T follicular helper cell (primary cell): ENCODE results near the gene KIF19.

ENCODE experiments used
- DNase-seq: peaks from one replicate; pipeline ENCODE4 v3.0.0-alpha.2; 2020; ENCODE audit warnings: low read depth

KIF19 gene

DNA sequence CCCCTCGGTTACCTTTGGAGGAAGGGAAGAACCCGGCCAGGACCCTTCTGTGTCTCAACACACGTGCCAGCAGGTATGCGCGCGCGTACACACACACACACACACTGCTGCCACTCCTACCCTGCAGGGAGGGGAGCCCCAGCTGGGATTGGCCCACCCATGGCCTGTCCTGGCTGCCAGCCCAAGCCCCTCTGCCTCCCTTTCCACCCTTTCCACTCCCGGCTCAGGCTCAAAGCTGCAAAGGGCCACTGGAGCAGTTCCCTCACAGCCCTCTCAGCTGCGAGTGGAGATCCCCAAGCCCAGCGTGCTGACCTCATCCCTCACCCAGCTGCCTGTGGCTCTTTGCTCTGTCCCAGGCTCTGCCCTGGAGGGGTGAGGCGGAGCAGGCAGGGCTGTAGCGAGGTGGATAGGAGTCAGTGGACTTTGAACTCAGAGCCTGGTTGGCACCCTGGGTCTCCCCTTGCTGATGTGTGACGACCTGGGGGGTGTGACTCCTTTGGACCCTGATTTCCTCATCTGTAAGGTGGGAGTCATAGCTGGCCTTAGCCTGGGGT is 14.5 kb downstream of the KIF19 start:
- DNase-seq: no peak

GRCh38 chr17:74342224-74342623 is 16.2 kb downstream of the KIF19 start:
- no peak for DNase-seq

- no peak for DNase-seq
These were observed 17.1 kb downstream of the KIF19 start for GRCh38 chr17:74343121-74343520.

DNA sequence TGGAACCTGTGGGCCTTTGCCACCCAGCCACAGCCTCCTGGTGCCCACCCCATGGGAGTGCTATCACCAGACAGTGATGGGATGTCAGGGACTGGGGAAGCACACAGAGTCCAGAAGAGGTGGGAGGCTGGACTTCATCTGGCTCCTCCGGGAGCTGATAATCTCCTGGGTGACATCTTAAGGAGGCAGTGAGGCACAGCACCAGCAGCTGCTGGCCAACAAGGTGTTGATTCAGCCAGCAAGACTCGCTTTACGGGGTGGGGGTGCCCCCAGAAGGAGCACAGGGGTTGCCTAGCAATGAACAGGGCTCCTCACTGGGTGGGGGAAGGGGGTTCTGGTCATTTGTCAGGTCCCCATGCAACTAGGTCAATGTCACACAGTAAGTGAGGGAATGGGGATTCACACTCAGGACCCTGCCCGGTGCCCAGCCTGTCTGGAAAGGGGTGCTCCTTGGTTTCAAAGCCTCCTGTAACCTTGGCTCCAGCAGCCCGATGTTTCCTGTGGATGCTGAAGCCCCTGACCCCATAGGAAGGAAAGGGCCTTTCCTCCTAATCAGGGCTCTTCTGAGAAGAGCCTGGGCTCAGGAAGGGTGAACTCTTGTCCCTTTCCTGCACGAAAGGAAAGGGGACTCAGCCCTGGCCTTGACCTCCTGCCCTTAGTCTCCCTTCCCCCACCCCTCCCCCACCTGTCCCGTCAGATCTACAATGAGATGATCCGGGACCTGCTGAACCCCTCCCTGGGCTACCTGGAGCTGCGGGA is 17.7 kb downstream of the KIF19 start:
- no peak for DNase-seq

DNA sequence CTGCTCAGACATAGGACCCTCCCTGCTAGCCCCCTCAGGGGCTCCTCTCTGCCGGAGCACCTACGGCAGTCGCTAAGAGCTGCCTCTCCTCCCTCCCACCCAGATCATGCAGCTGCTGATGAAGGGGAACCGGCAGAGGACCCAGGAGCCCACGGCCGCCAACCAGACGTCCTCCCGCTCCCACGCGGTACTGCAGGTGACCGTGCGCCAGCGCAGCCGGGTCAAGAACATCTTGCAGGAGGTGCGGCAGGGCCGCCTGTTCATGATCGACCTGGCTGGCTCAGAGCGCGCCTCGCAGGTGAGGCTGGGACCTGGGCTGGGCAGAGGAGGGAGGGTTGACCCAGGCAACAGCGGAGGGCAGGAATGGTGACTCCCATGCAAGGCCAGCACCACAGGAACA is 18.6 kb downstream of the KIF19 start:
- no peak for DNase-seq

DNA sequence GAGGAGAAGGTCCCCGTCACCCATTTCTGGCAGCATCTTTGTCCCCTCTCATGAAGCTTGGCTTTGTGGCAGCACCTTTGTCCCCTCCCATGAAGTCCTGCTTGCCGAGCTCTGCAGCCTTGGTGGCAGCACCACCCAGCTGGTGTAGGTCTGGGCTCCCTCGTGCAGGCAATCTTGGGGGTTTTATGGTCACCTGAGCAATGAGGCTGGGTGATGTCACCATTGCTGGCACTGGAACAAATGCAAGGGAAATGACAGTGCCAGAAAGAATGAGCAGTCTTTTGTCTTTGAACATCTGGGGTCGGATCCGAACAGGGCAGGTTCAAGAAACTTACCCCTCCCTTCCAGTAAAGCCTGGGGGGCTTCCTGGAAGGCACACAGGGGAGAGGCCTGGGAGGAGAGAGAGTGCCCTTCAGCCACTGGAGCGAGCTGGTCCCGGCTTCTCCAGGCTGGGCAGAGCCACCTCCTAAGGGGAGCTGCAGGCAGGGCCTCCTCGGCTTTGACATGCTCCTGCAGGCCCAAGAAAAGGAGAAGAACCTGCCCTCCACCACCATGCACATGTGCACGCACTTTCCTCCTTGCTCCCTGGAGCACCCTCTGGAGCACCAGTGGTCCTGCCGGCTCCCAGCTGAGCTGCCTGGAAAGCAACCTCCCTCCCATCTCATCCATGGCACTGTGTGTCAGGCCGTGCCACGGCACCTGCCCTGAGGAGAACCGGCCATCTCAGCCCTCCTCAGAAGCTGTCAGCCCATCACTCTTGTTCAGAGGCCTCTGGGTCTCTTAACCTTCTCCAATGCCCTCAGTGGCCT is 19.6 kb downstream of the KIF19 start:
- DNase-seq: no peak

DNA sequence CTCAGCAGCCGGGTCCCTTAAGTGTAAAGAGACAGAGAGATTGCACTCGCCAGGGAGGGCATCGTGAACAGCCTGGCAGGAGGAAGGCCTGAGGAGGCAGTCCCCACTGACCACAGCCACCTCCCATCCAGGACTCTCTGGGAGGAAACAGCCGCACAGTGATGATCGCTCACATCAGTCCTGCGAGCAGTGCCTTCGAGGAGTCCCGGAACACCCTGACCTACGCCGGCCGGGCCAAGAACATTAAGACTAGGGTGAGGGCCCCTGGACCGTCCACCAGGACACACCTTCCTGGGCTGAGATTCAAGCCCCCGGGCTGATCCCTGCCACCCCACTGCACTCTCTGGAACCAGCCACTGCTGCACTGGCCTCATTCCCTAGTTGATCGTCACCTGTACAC is 21.6 kb downstream of the KIF19 start:
- no peak for DNase-seq

DNA sequence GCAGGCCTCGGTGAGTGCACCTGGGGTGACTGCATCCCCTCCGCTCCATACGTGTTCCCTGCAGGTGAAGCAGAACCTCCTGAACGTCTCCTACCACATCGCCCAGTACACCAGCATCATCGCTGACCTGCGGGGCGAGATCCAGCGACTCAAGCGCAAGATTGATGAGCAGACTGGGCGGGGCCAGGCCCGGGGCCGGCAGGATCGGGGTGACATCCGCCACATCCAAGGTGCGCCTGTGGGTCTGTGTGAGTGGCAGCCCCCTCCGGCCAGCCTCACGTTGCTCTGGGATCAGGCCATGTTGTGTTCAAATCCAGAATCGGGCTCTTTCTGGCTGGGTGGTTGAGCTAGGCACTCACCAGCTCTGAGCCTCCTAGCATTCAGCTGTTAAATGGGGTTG is 23.1 kb downstream of the KIF19 start:
- DNase-seq: no peak

GRCh38 chr17:74350486-74350885 is 24.5 kb downstream of the KIF19 start:
- DNase-seq: no peak

DNA sequence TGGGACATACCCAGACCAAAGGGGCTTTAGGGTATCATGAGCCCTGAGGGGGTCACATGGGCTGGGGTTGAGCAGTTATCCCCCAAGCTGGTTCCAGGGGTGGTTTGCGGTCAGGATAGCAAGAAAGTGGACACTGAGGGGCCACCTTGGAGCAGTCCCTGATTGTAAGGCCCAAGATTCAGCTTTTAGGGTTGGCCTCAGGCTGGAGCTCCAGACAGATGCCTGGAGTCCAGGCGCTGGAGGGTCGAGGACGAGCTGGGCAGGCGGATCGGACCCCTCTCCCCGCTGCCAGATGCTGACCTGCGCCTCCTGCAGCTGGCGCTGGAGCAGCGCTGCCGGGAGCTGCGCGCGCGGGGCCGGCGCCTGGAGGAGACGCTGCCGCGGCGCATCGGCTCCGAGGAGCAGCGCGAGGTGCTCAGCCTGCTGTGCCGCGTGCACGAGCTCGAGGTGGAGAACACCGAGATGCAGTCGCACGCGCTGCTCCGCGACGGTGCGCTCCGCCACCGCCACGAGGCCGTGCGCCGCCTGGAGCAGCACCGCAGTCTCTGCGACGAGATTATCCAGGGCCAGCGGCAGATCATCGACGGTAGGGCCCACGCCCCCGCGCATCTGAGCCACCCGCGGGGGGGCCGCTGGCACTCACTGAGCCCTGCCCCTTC is 25.7 kb downstream of the KIF19 start:
- DNase-seq: no peak

DNA sequence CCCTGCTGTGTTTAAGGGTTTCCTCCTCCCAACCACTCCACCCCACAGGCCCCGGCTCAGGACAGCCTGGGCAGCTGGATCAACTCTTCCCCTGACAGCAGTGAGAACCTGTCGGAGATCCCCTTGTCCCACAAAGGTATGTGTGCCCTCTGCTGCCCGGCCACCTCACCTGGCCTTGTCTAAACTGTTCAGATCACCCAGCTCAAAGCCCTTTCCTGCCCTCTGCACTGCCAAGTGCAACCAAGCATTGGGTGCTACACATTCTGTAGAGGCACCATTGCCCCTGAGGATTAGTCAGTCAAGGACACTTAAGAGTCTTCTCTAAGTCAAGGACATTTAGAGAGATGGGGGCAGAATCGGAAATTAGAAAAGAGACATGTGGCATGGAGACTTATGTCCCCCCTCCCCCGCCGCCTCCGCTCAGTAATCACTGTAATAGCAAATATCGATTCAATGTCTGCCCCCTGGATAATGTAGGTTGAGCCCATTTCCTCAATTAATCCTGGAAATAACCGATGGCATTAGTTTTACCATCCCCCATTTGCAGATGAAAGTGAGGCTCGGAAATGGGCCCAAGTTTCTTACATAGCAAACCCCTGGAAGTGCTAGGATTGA is 27.5 kb downstream of the KIF19 start:
- no peak for DNase-seq

DNA sequence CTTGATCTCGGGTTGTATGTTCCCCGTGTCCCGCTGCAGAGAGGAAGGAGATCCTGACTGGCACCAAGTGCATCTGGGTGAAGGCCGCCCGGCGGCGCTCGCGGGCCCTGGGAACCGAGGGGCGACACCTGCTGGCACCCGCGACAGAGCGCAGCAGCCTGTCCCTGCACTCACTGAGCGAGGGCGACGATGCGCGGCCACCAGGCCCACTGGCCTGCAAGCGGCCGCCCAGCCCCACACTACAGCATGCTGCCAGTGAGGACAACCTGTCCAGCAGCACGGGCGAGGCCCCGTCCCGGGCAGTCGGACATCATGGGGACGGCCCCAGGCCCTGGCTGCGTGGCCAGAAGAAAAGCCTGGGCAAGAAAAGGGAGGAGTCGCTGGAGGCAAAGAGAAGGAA is 28.1 kb downstream of the KIF19 start:
- peak; percentile 28 for DNase-seq

DNA sequence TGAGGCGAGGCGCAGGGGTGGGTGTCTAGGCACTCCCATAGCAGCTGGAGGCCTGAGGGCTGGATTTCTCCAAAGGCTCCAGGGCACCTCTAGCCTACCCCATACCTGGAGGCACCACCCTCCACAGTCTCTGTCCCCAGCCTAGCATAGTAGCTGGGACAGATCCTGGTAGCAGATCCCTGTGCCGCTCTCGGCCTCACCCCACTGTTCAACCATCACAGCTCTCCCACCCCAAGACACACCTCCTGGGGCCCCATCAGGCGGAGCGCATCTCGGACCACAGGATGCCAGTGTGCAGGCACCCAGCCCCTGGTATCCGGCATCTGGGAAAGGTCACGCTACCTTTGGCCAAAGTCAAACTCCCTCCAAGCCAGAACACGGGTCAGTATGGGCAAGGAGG is 28.5 kb downstream of the KIF19 start:
- no peak for DNase-seq

- no peak for DNase-seq
These were observed 29.0 kb downstream of the KIF19 start for GRCh38 chr17:74355065-74355464.

DNA sequence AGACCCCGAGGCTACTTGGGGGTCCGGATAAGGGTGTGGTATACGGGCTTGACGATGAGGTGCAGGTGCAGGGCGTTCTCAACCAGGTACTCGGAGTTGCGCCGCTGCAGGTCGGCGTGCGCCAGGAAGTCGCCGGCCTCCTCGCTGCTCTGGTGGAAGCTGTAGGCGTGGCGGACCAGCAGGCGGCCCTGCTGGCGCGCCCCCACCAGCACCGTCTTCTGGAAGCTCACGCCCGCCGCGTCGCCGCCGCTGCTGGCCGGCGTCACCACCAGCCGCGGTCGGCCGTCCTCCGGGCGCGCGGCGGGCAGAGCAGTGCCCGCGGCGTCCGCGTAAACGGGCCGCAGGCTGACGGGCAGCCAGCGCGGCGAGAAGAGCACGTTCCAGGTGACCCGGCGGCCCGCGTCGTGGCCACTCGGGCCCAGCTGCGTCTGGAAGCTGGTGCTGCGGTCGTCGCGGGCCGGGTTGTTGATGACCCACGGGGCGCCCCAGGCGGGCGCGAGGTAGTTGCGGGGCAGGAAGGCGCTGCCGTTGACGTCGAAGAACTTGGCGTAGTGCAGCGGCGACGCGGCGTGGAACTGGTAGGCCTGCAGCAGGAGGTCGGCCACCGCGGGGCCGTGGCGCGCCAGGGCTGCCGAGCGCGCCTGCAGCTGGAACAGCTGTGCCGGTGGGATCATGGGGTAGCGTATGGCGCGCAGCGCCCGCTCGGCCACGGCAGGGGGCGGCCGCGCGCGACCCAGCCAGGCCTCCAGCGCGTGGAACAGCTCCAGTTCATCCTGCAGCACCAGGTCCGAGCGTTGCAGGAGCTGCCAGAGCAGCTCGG is 30.8 kb downstream of the KIF19 start:
- no peak for DNase-seq

DNA sequence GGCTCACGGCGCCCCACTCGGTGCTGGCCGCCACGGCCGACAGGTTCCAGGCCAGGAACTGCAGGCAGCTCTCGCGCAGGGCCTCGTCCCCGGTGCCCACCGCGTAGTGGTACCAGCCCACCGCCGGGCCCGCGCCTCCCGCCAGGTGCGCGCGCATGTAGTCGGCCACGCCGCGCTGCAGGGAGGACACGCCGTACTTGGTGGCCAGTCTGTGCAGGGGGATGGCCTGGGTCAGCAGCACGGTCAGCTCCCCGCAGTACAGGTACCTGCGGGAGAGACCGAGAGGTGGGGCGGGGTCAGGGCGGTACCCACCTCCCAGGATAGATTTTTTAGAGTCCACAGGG is 31.4 kb downstream of the KIF19 start:
- DNase-seq: no peak

DNA sequence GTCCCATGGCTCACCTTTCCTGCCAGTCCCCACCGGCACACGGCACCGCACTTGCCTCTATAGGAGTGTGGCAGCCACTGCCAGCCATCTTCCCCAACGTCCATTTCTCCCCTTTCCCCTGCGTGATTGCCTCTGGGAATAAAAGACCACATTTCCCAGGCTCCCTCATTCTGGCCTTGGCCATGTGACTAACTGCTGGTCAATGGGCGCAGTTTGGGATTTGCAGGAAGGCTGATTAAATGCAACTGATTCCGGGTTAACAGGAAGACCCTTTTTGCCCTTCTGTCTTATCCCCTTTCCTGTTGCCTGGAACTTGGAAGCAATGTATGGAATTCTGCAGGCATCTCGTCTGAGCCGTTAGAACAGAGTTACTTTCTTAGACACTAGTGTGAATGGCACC is 32.7 kb downstream of the KIF19 start:
- DNase-seq: no peak

DNA sequence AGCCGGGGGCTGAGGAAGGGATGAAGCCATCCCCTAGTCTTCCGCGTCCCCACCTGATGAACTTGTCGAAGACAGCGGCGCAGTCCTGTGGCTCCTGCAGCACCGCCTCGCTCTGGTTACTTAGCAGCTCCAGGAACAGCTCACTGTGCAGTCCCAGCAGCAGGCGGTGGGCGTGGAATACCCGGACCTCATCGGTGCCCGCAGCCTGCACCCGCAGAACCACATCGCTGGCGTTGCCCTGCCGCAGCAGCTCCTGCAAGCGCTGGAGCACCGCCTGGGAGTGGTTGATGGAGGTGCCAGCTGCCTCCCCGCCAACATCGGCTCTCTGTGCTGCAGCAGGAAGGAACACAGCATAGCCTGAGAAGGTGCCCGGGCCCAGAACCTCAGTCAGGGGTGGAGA is 33.9 kb downstream of the KIF19 start:
- DNase-seq: no peak

DNA sequence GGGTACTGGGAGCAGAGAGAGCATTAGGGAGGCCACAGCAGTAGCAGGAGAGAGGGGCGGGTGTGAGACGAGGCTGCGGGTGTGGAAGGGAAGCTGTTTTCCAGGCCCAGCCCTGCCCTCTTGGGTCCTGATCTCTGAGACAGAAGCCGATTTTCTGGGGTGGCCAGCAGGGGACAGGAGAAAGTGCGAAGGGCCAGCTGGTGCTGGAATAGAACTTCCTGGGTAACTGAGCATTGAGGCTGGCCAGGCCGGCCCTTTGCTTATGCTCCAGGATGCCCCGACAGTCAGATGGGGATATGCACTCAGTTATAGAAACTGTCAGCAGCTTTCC is 34.8 kb downstream of the KIF19 start:
- no peak for DNase-seq

GRCh38 chr17:74361230-74362068 is 35.4 kb downstream of the KIF19 start, which contains the start of gene BTBD17:
Gene BTBD17, minus strand, starts transcription at chr17:74361868. Its CDS starts 49 bp downstream, at chr17:74361819.
- DNase-seq: peak; percentile 21

- DNase-seq: no peak
These were observed 36.0 kb downstream of the KIF19 start for GRCh38 chr17:74362069-74362405.
